GM12891 (cell line): ENCODE data around the gene CDK17.

Source experiments
- POLR2A ChIP-seq: IDR thresholded peaks from 2 replicates; pipeline ENCODE4 v1.6.1; 2011; ENCODE audit warnings: low read depth, low read length, control low read depth
- POLR2AphosphoS5 ChIP-seq: IDR thresholded peaks from 2 replicates; pipeline ENCODE4 v1.6.1; 2011; ENCODE audit warnings: low read depth, low read length, control low read depth
- SPI1 ChIP-seq: IDR thresholded peaks from 2 replicates; pipeline ENCODE4 v1.6.1; 2011; ENCODE audit warnings: low read depth, low read length, control low read depth
- TAF1 ChIP-seq: IDR thresholded peaks from 2 replicates; pipeline ENCODE4 v1.6.1; 2011; ENCODE audit warnings: low read depth, low read length, control low read depth

- no peak for TF ChIP-seq POLR2A
- no peak for TF ChIP-seq POLR2AphosphoS5
- no peak for TF ChIP-seq TAF1
- TF ChIP-seq SPI1, result 0 out of 2 replicates have a peak, but pooled peaks have one; percentile 9
Measured at GRCh38 chr12:96403870-96404269, 3.6 kb upstream of the CDK17 start.
